Fibroblast of upper back skin (primary cell): ENCODE measurements around the gene MESP2.

Experiments
- DNase-seq: peaks from one replicate; pipeline ENCODE4 v3.0.0-alpha.2; 2013

Gene MESP2

DNA sequence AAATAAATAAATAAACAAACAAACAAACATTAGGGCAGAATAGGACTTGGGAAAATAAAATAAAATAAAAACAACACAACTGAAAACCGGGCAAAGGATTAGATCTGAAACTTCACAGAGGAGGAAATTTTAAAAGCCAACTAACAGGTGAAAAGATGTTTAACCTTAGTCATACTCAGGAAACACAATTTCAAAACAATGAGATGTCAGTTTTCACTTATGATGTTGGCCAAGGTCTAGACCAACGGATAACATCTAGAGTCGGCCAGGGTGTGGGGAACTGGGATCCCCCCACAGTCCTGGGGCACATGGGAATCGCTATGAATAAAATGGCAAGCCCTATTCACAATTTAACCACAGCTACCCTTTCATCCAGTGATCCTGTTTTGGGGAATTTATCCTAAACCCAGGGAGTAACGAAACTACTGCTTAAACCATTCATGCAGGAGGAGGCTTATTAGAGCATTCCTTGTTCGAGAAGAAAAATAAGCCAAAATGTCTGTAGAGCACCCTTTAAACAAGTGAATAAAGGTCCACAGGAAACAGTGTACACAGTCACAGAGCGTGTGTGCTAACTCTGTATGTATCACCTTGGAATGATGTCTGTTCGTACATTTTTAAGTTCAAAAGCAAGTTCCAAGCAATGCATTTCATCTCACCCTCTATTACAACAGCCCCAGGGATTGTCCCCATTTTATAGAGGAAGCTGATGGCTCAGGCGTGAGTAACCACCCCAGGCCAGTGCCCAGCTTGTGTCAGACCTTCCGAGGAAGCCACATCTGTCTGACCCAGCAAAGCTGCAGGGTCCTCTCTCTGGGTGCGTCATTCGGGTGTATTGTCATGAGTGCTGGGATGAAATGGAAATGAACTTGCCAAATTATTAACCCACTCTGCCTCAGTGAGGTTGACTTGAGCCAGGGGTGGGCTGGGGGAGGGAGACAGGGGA lies 44.8 kb downstream of the MESP2 start:
- DNase-seq: peak; percentile 39

DNA sequence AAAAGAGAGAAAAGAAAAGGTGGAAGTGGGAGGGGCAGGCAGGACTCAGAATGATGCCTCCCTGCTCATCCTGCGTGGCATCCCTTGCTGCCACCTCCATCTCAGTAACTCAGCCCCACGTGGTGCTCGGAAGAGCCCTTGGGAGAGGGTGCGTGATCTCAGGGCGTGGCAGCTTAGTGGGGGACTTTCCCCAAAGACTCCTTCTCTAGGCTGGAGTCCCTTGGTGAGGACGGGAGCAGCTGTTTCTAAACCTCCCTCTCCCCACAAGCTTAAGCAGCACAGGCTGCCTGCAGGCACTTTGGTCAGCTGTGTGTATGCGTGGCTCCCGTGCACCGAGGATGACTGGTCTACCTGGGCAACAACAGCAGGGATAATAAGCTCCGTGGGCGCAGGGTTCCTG lies 45.9 kb downstream of the MESP2 start:
- no peak for DNase-seq

GRCh38 chr15:89822611-89822950 lies 46.4 kb downstream of the MESP2 start:
- DNase-seq: no peak

DNA sequence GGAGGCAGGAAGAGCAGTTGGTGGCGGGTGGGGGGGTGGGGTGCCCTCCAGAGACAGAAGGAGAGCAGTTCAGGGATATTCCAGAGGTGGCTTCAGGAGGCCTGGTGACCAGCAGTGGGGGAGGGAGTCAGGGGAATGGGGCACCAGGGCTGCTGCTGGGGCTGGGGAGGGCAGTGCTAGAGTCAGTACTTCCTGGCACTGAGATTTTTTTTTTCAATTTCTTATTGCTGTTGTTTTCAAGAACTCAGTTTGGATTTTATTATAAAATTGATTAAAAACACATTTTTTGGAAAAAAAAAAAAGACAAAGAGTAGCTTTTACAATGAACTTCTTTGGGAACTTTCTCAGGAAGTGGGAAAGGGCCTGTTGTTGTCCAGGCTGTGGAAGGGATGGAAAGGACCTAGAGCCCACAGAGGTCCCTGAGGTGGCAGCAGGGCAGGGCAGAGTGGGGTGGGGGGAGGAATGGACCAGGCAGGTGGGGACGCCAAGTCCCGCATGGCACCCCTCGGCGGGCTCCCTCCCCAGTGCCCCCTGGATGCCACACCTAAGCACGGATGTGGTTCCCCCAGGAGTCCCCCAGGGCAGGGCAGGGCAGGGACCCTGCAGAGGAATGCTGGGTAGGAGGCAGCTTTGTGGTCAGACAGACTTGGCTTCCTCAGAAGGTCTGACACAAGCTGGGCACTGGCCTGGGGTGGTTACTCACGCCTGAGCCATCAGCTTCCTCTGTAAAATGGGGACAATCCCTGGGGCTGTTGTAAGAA lies 47.0 kb downstream of the MESP2 start:
- peak; percentile 30 for DNase-seq

DNA sequence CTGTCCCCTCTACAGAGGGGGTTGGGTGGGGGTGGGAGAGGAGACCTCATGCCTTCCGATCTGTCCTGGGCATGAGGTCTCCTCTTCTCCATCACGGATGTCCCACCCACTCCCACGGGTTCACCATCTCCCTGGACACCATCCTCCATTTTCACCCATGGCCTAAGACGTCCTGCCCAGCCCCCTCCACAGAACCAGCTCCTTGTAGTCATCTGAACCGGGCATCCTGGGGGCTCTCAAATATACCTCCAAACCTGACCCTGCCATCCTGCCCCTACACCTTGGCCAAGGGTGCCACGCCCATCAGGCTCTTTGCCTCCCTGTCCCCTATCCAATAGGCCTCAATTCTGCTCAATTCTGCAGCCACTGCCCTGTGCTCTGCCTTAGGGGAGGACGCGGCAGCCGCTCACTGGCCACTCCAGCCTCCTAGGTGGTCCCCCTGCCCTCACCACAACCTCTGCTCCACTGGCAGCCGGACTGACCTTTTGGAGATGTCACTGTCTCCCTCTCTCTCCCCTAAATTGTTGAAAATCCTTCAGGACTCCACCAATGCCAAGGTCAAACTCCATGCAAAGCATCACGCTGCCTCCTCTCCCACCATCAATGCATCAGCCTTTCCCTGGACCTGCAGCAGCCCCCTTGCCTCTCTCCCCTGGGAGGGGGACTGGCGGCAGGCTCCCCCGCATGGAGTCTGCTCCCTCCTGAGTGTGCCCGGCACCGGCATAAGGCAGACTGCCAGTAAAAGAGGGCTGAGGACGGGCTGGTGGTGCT lies 47.9 kb downstream of the MESP2 start:
- no peak for DNase-seq

- no peak for DNase-seq
These were observed 48.4 kb downstream of the MESP2 start for GRCh38 chr15:89824607-89824867.

DNA sequence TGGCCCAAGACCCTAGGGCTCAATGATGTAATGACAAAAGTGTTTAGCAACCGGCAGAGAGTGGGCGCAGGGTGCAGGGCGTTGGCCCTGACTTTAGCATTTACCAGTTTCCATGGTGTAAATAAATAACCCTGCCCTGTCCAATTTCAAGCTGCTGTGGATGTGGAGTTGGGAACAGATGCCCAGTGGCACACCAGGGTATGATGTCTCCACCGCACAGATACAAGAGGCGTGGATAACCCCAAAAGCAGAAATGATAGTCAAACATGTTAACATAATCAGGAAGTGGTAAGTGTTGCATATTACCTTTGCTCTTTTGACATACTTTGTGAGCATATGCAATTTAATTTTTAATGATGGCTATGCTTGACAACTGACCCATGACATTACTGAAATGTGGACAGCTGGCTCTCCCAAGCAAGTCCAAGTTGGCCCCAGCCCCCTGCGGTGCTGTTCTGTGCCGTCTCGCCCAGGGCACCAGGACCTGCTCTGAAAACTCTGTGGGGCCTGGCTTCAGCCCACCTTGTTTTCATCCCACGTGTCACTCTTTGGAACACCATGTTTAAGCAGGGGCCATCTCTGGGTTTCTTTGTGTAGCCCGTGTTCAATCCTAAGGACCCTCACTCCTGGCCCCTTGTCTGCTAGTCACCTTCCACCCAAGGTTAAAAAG lies 49.3 kb downstream of the MESP2 start:
- no peak for DNase-seq

GRCh38 chr15:89826671-89827655 lies 50.8 kb downstream of the MESP2 start:
- no peak for DNase-seq

DNA sequence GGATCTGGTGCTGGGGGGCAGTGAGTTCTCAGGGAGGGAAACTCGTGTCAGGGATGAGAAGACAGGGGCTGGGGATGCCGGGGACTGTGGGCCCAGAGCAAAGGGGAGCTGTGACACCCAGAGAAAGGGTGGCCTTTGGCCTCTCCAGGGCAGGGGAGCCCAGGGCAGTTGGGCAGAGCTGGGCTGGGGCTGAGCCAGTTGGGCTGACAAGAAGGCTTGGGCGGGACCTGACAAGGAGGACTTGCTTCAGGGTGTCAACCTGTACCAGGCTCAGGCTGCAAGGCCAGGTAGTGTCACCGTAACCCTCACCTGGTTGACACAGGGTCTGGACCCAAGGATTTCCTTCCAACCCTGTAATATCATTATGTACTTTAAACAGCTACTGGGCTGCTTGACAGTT lies 51.7 kb downstream of the MESP2 start:
- DNase-seq: no peak
